Endothelial cell of umbilical vein (primary cell): ENCODE data around the gene FCN1. TPM values are rescaled to one million over a fixed set of nuclear protein-coding genes. Genes with fewer than 3 reads are reported as not detected.

Experiments
- BruUV-seq: library from RNA; stranded (reverse); fragments of 400-500 nt; replicated peaks from 2 replicates; lab custom pipeline; 2021; lab: Mats Ljungman, UMichigan
- CTCF ChIA-PET: fragments of 300-600, 350-600 bp; sonication (Branson Sonifier 250); formaldehyde crosslinking; loops from one replicate; lab custom pipeline; 2021; ENCODE audit warnings: antibody characterized with exemption, inconsistent platforms; lab: Charles Lee
- POLR2A ChIA-PET: fragments of 300-600, 350-600 bp; sonication (Branson Sonifier 250); formaldehyde crosslinking; loops from one replicate; lab custom pipeline; 2021; ENCODE audit warnings: antibody characterized with exemption, inconsistent platforms; lab: Charles Lee
- DNase-seq: peaks from one replicate; pipeline ENCODE4 v3.0.0-alpha.2; 2011; ENCODE audit warnings: low read depth, low spot score
- FAIRE-seq: peaks from 2 replicates; lab custom pipeline; 2011; peaks lifted over from hg19 to GRCh38; lab: Jason Lieb, UNC
- H2AFZ ChIP-seq: 2 replicates; pipeline ENCODE4 v1.6.0; 2012; ENCODE audit warnings: low read depth, low read length, control low read depth, inconsistent platforms
- H3K27ac ChIP-seq: 2 replicates; pipeline ENCODE4 v1.5.1; 2011; ENCODE audit warnings: low read depth, mild to moderate bottlenecking, control low read depth, low read length, moderate library complexity; ENCODE audit not compliant: insufficient read depth
- H3K27me3 ChIP-seq, 2 experiments: 2 replicates each; pipeline versions ENCODE4 v1.6.0 to v1.6.1; 2011; ENCODE audit warnings: low read length in 2 of 2, mixed read lengths in 1 of 2; ENCODE audit not compliant: control insufficient read depth in 2 of 2, insufficient read depth in 2 of 2
- H3K36me3 ChIP-seq, 2 experiments: 2 replicates in 1 of 2; 3 replicates in 1 of 2; pipeline ENCODE4 v1.5.1; 2011; ENCODE audit warnings: low read length in 2 of 2, mild to moderate bottlenecking in 1 of 2, moderate library complexity in 1 of 2; ENCODE audit not compliant: control insufficient read depth in 2 of 2, insufficient read depth in 2 of 2; ENCODE audit errors: extremely low read depth in 1 of 2
- H3K4me1 ChIP-seq: 3 replicates; pipeline ENCODE4 v1.5.1; 2011; ENCODE audit warnings: mild to moderate bottlenecking, low read length; ENCODE audit not compliant: control insufficient read depth, insufficient read depth; ENCODE audit errors: extremely low read depth
- H3K4me2 ChIP-seq: 2 replicates; pipeline ENCODE4 v1.6.1; 2011; ENCODE audit warnings: low read length, control low read depth, mixed read lengths; ENCODE audit not compliant: insufficient read depth
- H3K4me3 ChIP-seq, 3 experiments: fragments of 200-600 bp in 1 of 3; sonication (generic), shearing (Covaris generic) in 1 of 3; replicated peaks in 1 of 3; 2 replicates each; pipeline ENCODE4 v1.5.1; 2011 to 2016; ENCODE audit warnings: control low read depth in 3 of 3, low read length in 3 of 3, mild to moderate bottlenecking in 2 of 3, inconsistent platforms in 1 of 3, low read depth in 1 of 3, moderate library complexity in 1 of 3; ENCODE audit not compliant: insufficient read depth in 1 of 3
- H3K79me2 ChIP-seq: 2 replicates; pipeline ENCODE4 v1.6.0; 2012; ENCODE audit warnings: low read length, inconsistent platforms; ENCODE audit not compliant: control insufficient read depth, insufficient read depth
- H3K9ac ChIP-seq: replicated peaks from 2 replicates; pipeline ENCODE3; 2011; ENCODE audit warnings: low read length, control low read depth; ENCODE audit not compliant: insufficient read depth; ENCODE audit errors: extremely low read depth
- H3K9me1 ChIP-seq: replicated peaks from 3 replicates; pipeline ENCODE4 v1.6.0; 2011; ENCODE audit warnings: mild to moderate bottlenecking, low read length; ENCODE audit not compliant: control insufficient read depth, insufficient read depth; ENCODE audit errors: extremely low read depth
- H3K9me3 ChIP-seq: replicated peaks from 2 replicates; pipeline ENCODE4 v1.5.1; 2012; ENCODE audit warnings: low read length, inconsistent platforms; ENCODE audit not compliant: control insufficient read depth, insufficient read depth
- H4K20me1 ChIP-seq: replicated peaks from 2 replicates; pipeline ENCODE3; 2011; ENCODE audit warnings: mild to moderate bottlenecking, low read length; ENCODE audit not compliant: control insufficient read depth, insufficient read depth; ENCODE audit errors: extremely low read depth
- CTCF ChIP-seq, 2 donors: IDR thresholded peaks; 1 replicate in 1 of 2; 2 replicates in 1 of 2; pipeline ENCODE4 v1.5.1; 2011; ENCODE audit warnings: low read length in 2 of 2, mild to moderate bottlenecking in 2 of 2, moderate library complexity in 2 of 2, control low read depth in 1 of 2, inconsistent platforms in 1 of 2, low read depth in 1 of 2; ENCODE audit not compliant: insufficient read depth in 1 of 2; ENCODE audit errors: extremely low read depth in 1 of 2
- EZH2 ChIP-seq: IDR thresholded peaks from 2 replicates; pipeline ENCODE4 v1.6.1; 2012; ENCODE audit warnings: borderline replicate concordance, low read depth, mild to moderate bottlenecking, moderate library complexity, low read length, inconsistent platforms; ENCODE audit not compliant: severe bottlenecking
- FOS ChIP-seq: IDR thresholded peaks from 2 replicates; pipeline ENCODE4 v1.6.1; 2011; ENCODE audit warnings: mild to moderate bottlenecking, low read length, moderate library complexity, borderline replicate concordance; ENCODE audit not compliant: insufficient read depth
- GATA2 ChIP-seq: IDR thresholded peaks from 2 replicates; pipeline ENCODE4 v1.7.0; 2011; ENCODE audit warnings: low read depth, mild to moderate bottlenecking, moderate library complexity, mixed read lengths, low read length; ENCODE audit not compliant: insufficient read length, insufficient read depth
- JUN ChIP-seq: IDR thresholded peaks from 2 replicates; pipeline ENCODE4 v1.6.1; 2011; ENCODE audit warnings: borderline replicate concordance, low read depth; ENCODE audit not compliant: insufficient read length, insufficient read depth
- MYC ChIP-seq: IDR thresholded peaks from one replicate; pipeline ENCODE4 v1.6.1; 2011; ENCODE audit warnings: mild to moderate bottlenecking, low read depth, low read length
- POLR2A ChIP-seq: IDR thresholded peaks from 2 replicates; pipeline ENCODE4 v1.6.1; 2012; ENCODE audit warnings: low read depth, mild to moderate bottlenecking, control low read depth, low read length
- POLR2AphosphoS5 ChIP-seq: IDR thresholded peaks from 2 replicates; pipeline ENCODE4 v1.6.1; 2012; ENCODE audit warnings: low read depth, mild to moderate bottlenecking, control low read depth, low read length, moderate library complexity; ENCODE audit not compliant: insufficient read depth
- dilution Hi-C: fragments of 300-500 bp; cut with MboI; formaldehyde crosslinking; loops from one replicate; pipeline ENCODE4 v1.15.0; 2019; ENCODE audit warnings: low sequenced_read_pairs; ENCODE audit not compliant: extremely low pct_ligation_motif_present
- intact Hi-C: fragments of 100-400 bp; cut with micrococcal nuclease; formaldehyde crosslinking; loops from one replicate; pipeline ENCODE4 v1.10.0; 2022
- polyA plus RNA-seq, 4 experiments: library from polyadenylated mRNA; depleted of rRNA in 3 of 4; stranded (reverse) in 3 of 4; unstranded in 1 of 4; fragments of >200 nt; gene quantifications; 2 replicates each; pipeline versions ENCODE4 v1.2.1 to v1.2.3, GENCODE V29; 2011 to 2012; ENCODE audit warnings: missing spikeins in 1 of 4
- total RNA-seq: library from RNA; stranded (reverse); gene quantifications from 2 replicates; pipeline ENCODE4 v1.2.3, GENCODE V29; 2021
- TF ChIP-seq, protein P1 (sequence below): IDR thresholded peaks from 2 replicates; pipeline ENCODE4 v1.6.1; 2011; ENCODE audit not compliant: insufficient read depth, insufficient read length

Gene FCN1
- total and polyA plus RNA-seq, 2 donors (not counting 3 experiments of a cell fraction or from before 2014, with no cell fraction given), result not detected

DNA sequence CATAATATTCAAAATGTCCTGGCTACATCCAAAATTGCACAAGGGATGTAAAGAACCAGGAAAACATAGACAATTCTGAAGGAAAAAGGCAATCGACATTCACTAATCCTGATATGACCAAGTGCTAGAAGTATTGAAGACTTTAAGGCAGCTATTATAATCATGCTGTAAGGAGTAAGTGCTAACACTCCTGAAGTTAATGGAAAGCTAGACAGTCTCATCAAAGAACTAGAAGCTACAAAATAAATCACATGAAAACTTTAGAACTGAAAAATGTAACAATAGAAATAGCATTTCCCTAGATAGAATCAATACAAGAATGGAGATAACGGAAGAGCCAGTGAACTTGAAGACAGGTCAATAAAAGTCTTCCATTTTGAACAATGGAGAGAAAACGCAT lies 18.5 kb downstream of the FCN1 start:
- no TSS peak for BruUV-seq
- no peaks in the 10 kb centered on the region for H3K9me1 ChIP-seq
- intact Hi-C loops (no loop called here), dilution Hi-C loops (no loop called here)
- no peak for TF ChIP-seq POLR2A
- no peak for TF ChIP-seq MYC
- no peak for TF ChIP-seq GATA2
- TF ChIP-seq JUN, result no peak
- TF ChIP-seq EZH2, result no peak
- TF ChIP-seq CTCF (IDR thresholded peaks at IDR 0.05; ENCODE audit: extremely low read depth in 1 of 2, insufficient read depth in 1 of 2, low read depth in 1 of 2, low read length in 2 of 2), result no peak
- no peak for TF ChIP-seq FOS
- TF ChIP-seq POLR2AphosphoS5, result no peak
- TF ChIP-seq, protein P1, sequence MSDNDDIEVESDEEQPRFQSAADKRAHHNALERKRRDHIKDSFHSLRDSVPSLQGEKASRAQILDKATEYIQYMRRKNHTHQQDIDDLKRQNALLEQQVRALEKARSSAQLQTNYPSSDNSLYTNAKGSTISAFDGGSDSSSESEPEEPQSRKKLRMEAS, result no peak
- H3K9ac ChIP-seq, result no peak overlapping the region
- no peaks in the 10 kb centered on the region for H4K20me1 ChIP-seq
- H3K36me3 ChIP-seq, result no peaks in the 10 kb centered on the region
- H3K79me2 ChIP-seq, result no peaks in the 10 kb centered on the region
- FAIRE-seq (no peak), DNase-seq (no peak)
- peaks cover 22% of the 10 kb centered on the region for H3K4me1 ChIP-seq
- no peaks in the 10 kb centered on the region for H3K9me3 ChIP-seq
- no peak overlapping the region for H3K4me2 ChIP-seq
- ChIA-PET POLR2A (no interaction called here), CTCF (no interaction called here)
- no peak overlapping the region for H3K4me3 ChIP-seq
- peaks cover 8 to 15% of the 10 kb centered on the region in 2 experiments for H3K27me3 ChIP-seq
- no peak overlapping the region for H2AFZ ChIP-seq
- no peak overlapping the region for H3K27ac ChIP-seq
